Skeletal muscle satellite cell (primary cell): ENCODE measurements around the gene GPR78.

Experiments
- H3K27me3 ChIP-seq: 2 replicates; pipeline ENCODE4 v1.7.0; 2013; ENCODE audit warnings: low read length; ENCODE audit not compliant: control insufficient read depth, insufficient read depth
- H3K36me3 ChIP-seq: 2 replicates; pipeline ENCODE4 v1.7.0; 2013; ENCODE audit warnings: mild to moderate bottlenecking, control low read depth, low read length; ENCODE audit not compliant: insufficient read depth
- H3K4me1 ChIP-seq: 2 replicates; pipeline ENCODE4 v1.7.0; 2013; ENCODE audit warnings: low read length; ENCODE audit not compliant: control insufficient read depth, insufficient read depth
- H3K4me2 ChIP-seq: 2 replicates; pipeline ENCODE4 v1.7.0; 2013; ENCODE audit warnings: mild to moderate bottlenecking, low read length
- H3K4me3 ChIP-seq: 2 replicates; pipeline ENCODE4 v1.7.0; 2013; ENCODE audit warnings: low read length
- H3K9ac ChIP-seq: 2 replicates; pipeline ENCODE4 v1.7.0; 2013; ENCODE audit warnings: mild to moderate bottlenecking, low read depth, low read length, moderate library complexity
- H3K9me3 ChIP-seq: replicated peaks from 2 replicates; pipeline ENCODE4 v1.7.0; 2013; ENCODE audit warnings: mild to moderate bottlenecking, control low read depth, low read length

GPR78 gene

GRCh38 chr4:8591626-8592365, 11.6 kb downstream of the GPR78 start:
- Histone ChIP-seq H3K9ac (no peak overlapping the region), H3K4me1 (peaks cover 10% of the 10 kb centered on the region), H3K4me3 (no peak overlapping the region), H3K36me3 (no peaks in the 10 kb centered on the region), H3K27me3 (peaks cover 63% of the 10 kb centered on the region), H3K9me3 (no peaks in the 10 kb centered on the region), H3K4me2 (peak overlapping the region; percentile 64)

GRCh38 chr4:8592366-8593263, 12.4 kb downstream of the GPR78 start, which contains the start of gene CPZ:
TSS of gene CPZ (plus strand) at chr4:8592765. CDS start at chr4:8592834, 69 bp downstream.
- Histone ChIP-seq H3K4me2 (peak within 1 kb of the TSS; percentile 64), H3K4me1 (peaks cover 10% of the 10 kb centered on the region), H3K27me3 (peaks cover 57% of the 10 kb centered on the region), H3K4me3 (peak within 1 kb of the TSS; percentile 45), H3K9me3 (no peaks in the 10 kb centered on the region), H3K36me3 (no peaks in the 10 kb centered on the region), H3K9ac (no peak within 1 kb of the TSS)

- Histone ChIP-seq H3K27me3 (peaks cover 50% of the 10 kb centered on the region), H3K4me1 (peaks cover 10% of the 10 kb centered on the region), H3K9ac (no peak overlapping the region), H3K9me3 (no peaks in the 10 kb centered on the region), H3K4me2 (peak overlapping the region; percentile 64), H3K36me3 (no peaks in the 10 kb centered on the region), H3K4me3 (peak overlapping the region; percentile 45)
Measured at GRCh38 chr4:8593264-8594096, 13.3 kb downstream of the GPR78 start.

GRCh38 chr4:8594097-8595038, 14.2 kb downstream of the GPR78 start:
- no peaks in the 10 kb centered on the region for H3K36me3 ChIP-seq
- no peak overlapping the region for H3K4me2 ChIP-seq
- H3K9me3 ChIP-seq = no peaks in the 10 kb centered on the region
- H3K4me3 ChIP-seq = no peak overlapping the region
- peaks cover 45% of the 10 kb centered on the region for H3K27me3 ChIP-seq
- H3K9ac ChIP-seq = no peak overlapping the region
- H3K4me1 ChIP-seq = peaks cover 14% of the 10 kb centered on the region

GRCh38 chr4:8595237-8596087, 15.3 kb downstream of the GPR78 start:
- H3K36me3 ChIP-seq = no peaks in the 10 kb centered on the region
- no peak overlapping the region for H3K4me2 ChIP-seq
- H3K4me3 ChIP-seq = no peak overlapping the region
- peaks cover 17% of the 10 kb centered on the region for H3K4me1 ChIP-seq
- peaks cover 39% of the 10 kb centered on the region for H3K27me3 ChIP-seq
- H3K9me3 ChIP-seq = no peaks in the 10 kb centered on the region
- H3K9ac ChIP-seq = no peak overlapping the region

- H3K9ac ChIP-seq = no peak overlapping the region
- no peaks in the 10 kb centered on the region for H3K9me3 ChIP-seq
- H3K4me2 ChIP-seq = no peak overlapping the region
- no peaks in the 10 kb centered on the region for H3K36me3 ChIP-seq
- peaks cover 17% of the 10 kb centered on the region for H3K4me1 ChIP-seq
- peaks cover 32% of the 10 kb centered on the region for H3K27me3 ChIP-seq
- H3K4me3 ChIP-seq = no peak overlapping the region
Measured at GRCh38 chr4:8596891-8597290, 16.7 kb downstream of the GPR78 start.

GRCh38 chr4:8597319-8597718, 17.1 kb downstream of the GPR78 start:
- Histone ChIP-seq H3K9ac (no peak overlapping the region), H3K36me3 (no peaks in the 10 kb centered on the region), H3K4me1 (peaks cover 16% of the 10 kb centered on the region), H3K9me3 (no peaks in the 10 kb centered on the region), H3K4me2 (no peak overlapping the region), H3K4me3 (no peak overlapping the region), H3K27me3 (peaks cover 30% of the 10 kb centered on the region)

- Histone ChIP-seq H3K9ac (no peak overlapping the region), H3K27me3 (peaks cover 30% of the 10 kb centered on the region), H3K4me3 (no peak overlapping the region)
Measured at GRCh38 chr4:8597791-8598190, 17.6 kb downstream of the GPR78 start.

GRCh38 chr4:8598391-8599090, 18.3 kb downstream of the GPR78 start:
- Histone ChIP-seq H3K36me3 (no peaks in the 10 kb centered on the region), H3K9me3 (no peaks in the 10 kb centered on the region), H3K9ac (no peak overlapping the region), H3K4me2 (no peak overlapping the region), H3K27me3 (peaks cover 22% of the 10 kb centered on the region), H3K4me1 (peaks cover 7% of the 10 kb centered on the region), H3K4me3 (no peak overlapping the region)

More at GRCh38 chr4:8597791-8598190, 17.6 kb downstream of the GPR78 start:
- Histone ChIP-seq H3K36me3 (no peaks in the 10 kb centered on the region), H3K4me2 (no peak overlapping the region), H3K9me3 (no peaks in the 10 kb centered on the region), H3K4me1 (peaks cover 11% of the 10 kb centered on the region)
